ENCODE data around the gene TP53BP2. TPM values are rescaled to one million over a fixed set of nuclear protein-coding genes. Genes with fewer than 3 reads are reported as not detected.
"Not testable (repeated sequence)": the region's sequence is repeated elsewhere in the genome, so short reads cannot be mapped to it uniquely, and the experiment has no call there.

Gene TP53BP2, protein sequence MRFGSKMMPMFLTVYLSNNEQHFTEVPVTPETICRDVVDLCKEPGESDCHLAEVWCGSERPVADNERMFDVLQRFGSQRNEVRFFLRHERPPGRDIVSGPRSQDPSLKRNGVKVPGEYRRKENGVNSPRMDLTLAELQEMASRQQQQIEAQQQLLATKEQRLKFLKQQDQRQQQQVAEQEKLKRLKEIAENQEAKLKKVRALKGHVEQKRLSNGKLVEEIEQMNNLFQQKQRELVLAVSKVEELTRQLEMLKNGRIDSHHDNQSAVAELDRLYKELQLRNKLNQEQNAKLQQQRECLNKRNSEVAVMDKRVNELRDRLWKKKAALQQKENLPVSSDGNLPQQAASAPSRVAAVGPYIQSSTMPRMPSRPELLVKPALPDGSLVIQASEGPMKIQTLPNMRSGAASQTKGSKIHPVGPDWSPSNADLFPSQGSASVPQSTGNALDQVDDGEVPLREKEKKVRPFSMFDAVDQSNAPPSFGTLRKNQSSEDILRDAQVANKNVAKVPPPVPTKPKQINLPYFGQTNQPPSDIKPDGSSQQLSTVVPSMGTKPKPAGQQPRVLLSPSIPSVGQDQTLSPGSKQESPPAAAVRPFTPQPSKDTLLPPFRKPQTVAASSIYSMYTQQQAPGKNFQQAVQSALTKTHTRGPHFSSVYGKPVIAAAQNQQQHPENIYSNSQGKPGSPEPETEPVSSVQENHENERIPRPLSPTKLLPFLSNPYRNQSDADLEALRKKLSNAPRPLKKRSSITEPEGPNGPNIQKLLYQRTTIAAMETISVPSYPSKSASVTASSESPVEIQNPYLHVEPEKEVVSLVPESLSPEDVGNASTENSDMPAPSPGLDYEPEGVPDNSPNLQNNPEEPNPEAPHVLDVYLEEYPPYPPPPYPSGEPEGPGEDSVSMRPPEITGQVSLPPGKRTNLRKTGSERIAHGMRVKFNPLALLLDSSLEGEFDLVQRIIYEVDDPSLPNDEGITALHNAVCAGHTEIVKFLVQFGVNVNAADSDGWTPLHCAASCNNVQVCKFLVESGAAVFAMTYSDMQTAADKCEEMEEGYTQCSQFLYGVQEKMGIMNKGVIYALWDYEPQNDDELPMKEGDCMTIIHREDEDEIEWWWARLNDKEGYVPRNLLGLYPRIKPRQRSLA
- total RNA-seq = 10 to 100 TPM; 27.4 to 34.3 TPM
- long read RNA-seq, full-length matches to known transcripts = 9 of 17 reads
- long read RNA-seq, partial matches to known transcripts = 6 of 17 reads
- long read RNA-seq, other reads (novel, unspliced or antisense) = 2 of 17 reads

DNA sequence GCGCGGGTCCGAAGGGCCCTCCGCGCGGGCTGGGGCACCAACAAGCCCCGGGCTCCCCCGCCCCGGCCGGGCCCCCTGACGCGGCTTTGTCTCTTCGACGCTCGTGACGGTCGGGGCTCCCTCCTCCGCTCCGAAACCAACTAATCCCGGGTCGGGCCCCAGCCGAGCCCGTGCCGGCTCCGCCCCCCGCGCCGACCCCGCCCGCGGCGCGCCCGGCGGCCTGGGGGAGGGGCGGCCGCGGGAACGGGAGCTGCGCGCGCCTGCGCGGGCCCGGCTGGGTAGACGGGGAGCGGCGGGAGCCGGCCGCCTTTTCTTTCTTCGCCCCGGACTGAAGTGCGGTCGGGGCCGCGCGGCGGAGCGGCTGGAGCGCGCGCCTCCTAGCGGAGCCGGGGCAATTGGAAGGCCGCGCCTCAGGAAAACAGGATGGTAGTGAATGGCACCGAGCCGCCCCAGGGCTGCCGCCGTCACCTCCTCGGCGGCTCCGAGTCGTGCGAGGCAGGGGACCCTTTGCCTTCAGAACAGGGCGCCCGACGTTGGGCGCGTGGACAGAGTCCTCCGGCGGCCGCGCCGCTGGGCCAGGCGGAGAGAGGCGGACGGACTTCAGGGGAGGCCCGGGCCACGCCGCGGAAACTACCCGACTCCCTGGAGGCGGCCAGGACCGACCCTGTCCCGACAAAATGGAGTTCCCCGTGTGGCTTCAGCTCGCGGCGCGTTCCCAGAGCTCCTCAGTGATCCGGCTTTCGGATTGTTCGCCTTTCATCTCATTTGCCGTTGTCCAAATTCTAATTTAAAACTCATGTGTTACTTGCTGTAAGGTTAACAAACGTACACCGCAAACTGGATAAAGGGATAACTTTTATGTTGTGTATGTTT, at the start of gene TP53BP2:
Gene TP53BP2 (minus strand): TSS at position 138 of the 873 bp plus-strand sequence. CDS start 267 bp downstream, outside the sequence.
- ATAC-seq (peak; percentile 92), DNase-seq (peak; percentile 89)
- intact Hi-C loops (cut with DNase I, micrococcal nuclease) = no loop called here

DNA sequence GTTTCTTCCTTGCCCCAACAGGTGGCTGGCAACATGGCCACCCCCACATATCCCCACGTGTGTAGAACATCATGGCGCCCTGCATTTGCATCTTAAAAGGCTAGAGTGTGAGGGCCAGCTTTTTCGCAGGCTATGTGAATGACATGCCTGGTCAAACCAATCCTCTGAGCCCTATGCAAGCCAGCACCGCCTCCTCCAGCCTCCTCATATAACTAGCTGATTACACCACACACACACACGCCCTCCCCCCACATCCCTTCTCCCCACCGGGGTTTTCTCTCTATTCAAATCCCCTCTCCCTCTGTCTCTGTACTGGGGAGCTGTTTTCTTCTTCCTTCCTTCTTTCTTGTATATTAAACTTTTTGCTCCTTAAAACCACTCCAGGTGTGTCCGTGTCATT, 44.7 kb upstream of the TP53BP2 start:
- DNase-seq; intact Hi-C loops (cut with DNase I, micrococcal nuclease); ATAC-seq: not testable (repeated sequence)

GRCh38 chr1:223889319-223889718, 43.6 kb upstream of the TP53BP2 start:
- intact Hi-C loops (cut with DNase I, micrococcal nuclease); DNase-seq; ATAC-seq: not testable (repeated sequence)

GRCh38 chr1:223887747-223888418, 42.1 kb upstream of the TP53BP2 start:
- no peak for ATAC-seq
- intact Hi-C loops (cut with DNase I, micrococcal nuclease) = no loop called here

GRCh38 chr1:223886516-223886921, 40.8 kb upstream of the TP53BP2 start:
- intact Hi-C loops (cut with DNase I, micrococcal nuclease) = no loop called here
- ATAC-seq (no peak), DNase-seq (no peak)

More at GRCh38 chr1:223887747-223888418, 42.1 kb upstream of the TP53BP2 start:
- no peak for DNase-seq

DNA sequence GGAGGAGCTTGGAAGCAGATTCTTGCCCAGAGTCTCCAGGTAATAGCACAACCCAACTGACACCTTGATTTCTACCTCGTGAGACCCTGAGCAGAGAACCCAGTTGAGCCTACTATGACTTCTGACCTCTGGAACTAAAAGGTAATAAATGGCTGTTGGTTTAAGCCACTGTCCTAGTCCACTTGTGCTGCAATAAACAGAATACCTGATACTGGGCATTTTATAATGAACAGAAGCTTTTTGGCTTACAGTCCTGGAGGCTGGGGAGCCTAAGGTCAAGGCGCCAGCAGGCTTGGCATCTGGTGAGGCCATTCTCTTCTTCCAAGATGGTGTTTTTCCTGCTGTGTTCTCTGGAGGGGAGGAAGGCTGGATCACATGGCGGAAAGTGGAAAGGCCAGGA, 39.9 kb upstream of the TP53BP2 start:
- intact Hi-C loops (cut with DNase I, micrococcal nuclease) = no loop called here
- DNase-seq (no peak), ATAC-seq (no peak)

DNA sequence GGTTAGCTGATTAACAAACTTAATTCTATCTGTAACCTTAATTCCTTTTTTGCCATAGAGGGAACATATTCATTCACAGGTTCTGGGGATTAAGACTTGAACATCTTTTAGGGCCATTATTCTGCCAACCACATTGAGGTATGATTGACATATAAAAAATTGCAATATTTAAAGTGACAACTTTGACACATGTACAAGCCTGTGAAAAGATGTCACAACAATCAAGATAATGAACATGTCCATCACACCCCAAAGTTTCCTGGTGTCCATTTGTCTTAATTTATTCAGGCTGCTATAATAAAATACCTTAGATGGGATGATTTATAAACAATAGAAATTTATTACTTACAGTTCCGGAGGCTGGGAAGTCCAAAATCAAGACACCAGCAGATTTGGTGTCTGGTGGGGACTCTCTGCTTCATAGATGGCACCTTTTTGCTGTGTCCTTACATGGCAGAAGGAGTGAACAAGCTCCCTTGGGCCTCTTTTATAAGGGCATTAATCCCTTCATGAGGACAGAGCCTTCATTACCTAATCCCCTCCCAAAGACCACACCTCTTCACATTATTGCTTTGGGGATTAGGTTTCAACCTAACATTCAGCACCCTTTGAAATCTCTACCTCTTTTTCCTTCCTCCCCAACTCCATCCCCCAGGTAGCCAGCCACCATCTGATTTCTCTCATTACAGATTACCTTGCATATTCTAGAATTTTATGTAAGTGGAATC, 33.0 kb upstream of the TP53BP2 start:
- intact Hi-C loops (cut with DNase I, micrococcal nuclease) = no loop called here
- no peak for ATAC-seq
- no peak for DNase-seq

GRCh38 chr1:223877804-223878203, 32.1 kb upstream of the TP53BP2 start:
- ATAC-seq (no peak), DNase-seq (no peak)
- intact Hi-C loops (cut with DNase I, micrococcal nuclease) = no loop called here

GRCh38 chr1:223876590-223876989, 30.8 kb upstream of the TP53BP2 start:
- ATAC-seq (no peak), DNase-seq (no peak)
- intact Hi-C loops (cut with DNase I, micrococcal nuclease) = no loop called here

DNA sequence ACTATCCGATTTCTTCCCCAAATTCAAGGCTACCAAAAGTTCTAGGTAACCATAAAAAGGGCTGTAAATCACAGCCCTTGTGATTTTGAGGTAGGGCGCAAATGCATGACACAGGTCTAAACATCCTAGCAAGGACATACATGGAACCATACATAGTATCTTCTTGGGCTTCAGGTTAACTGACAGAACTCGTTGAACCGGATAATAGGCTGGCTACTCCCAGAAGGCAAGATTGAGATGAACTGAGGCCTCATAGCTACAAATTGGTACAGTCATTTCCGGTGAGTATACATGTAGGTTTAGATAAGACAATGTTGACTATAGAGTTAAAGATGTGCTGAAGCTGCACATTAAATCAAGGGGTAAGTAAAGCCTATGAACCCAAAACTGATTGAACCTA, 27.3 kb upstream of the TP53BP2 start:
- intact Hi-C loops (cut with DNase I, micrococcal nuclease) = no loop called here
- DNase-seq = no peak
- ATAC-seq = no peak

- intact Hi-C loops (cut with DNase I, micrococcal nuclease) = no loop called here
- no peak for ATAC-seq
These were observed 26.7 kb upstream of the TP53BP2 start for GRCh38 chr1:223872308-223872901.

GRCh38 chr1:223870617-223871574, 25.1 kb upstream of the TP53BP2 start:
- ATAC-seq = no peak
- no peak for DNase-seq
- intact Hi-C loops (cut with DNase I, micrococcal nuclease) = no loop called here

More at GRCh38 chr1:223872308-223872901, 26.7 kb upstream of the TP53BP2 start:
- no peak for DNase-seq

GRCh38 chr1:223864599-223865368, 19.0 kb upstream of the TP53BP2 start:
- intact Hi-C loops (cut with DNase I, micrococcal nuclease); DNase-seq; ATAC-seq: not testable (repeated sequence)

- intact Hi-C loops (cut with DNase I, micrococcal nuclease) = no loop called here
- DNase-seq (no peak), ATAC-seq (no peak)
These were observed 18.3 kb upstream of the TP53BP2 start for GRCh38 chr1:223864084-223864483.

DNA sequence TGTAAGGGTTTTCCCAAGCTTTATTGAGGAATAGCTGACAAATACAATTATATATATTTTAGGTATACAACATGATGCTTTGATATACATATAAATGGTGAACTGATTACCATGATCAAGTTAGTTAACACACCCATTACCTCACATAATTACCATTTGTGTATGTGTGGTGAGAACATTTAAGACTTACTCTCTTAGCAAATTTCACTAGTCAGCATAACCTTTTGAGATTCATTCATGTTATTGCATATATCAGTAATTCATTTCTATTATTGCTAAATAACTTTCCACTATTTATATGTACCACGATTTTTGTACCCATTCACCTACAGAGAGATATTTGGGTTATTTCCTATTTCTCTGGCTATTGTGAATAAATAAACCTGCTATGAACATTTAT, 16.2 kb upstream of the TP53BP2 start:
- ATAC-seq (no peak), DNase-seq (no peak)
- intact Hi-C loops (cut with DNase I, micrococcal nuclease) = no loop called here

All from left colon (tissue), 2 donors.